CD4-positive, alpha-beta T cell (primary cell): ENCODE data around the gene PGC. TPM values are rescaled to one million over a fixed set of nuclear protein-coding genes. Genes with fewer than 3 reads are reported as not detected.

ENCODE experiments used
- ATAC-seq: fragments of 200-7000 bp; cut with Tn5 transposase; one replicate; pipeline ENCODE4 v1.10.0; 2022; ENCODE audit warnings: mild to moderate bottlenecking; ENCODE audit not compliant: poor library complexity
- CTCF ChIA-PET: fragments of 350-600 bp; sonication (Branson Sonifier 250); formaldehyde crosslinking; loops from one replicate; lab custom pipeline; 2021; ENCODE audit warnings: antibody characterized with exemption, inconsistent platforms; lab: Charles Lee
- POLR2A ChIA-PET: fragments of 350-600 bp; sonication (Branson Sonifier 250); formaldehyde crosslinking; loops from one replicate; lab custom pipeline; 2021; ENCODE audit warnings: antibody characterized with exemption, inconsistent platforms; lab: Charles Lee
- DNase-seq, 14 experiments: peaks; one replicate each; pipeline ENCODE4 v3.0.0-alpha.2; 2013 to 2020; ENCODE audit warnings: mixed read lengths in 2 of 14
- H3K27ac ChIP-seq, 2 donors: one replicate each; pipeline versions ENCODE4 v1.5.1 to v1.7.0; 2013; ENCODE audit warnings: low read length in 2 of 2, low read depth in 1 of 2, mild to moderate bottlenecking in 1 of 2
- H3K27me3 ChIP-seq, 2 experiments: 1 replicate in 1 of 2; 2 replicates in 1 of 2; pipeline versions ENCODE4 v1.6.1 to v1.7.0; 2013; ENCODE audit warnings: low read length in 2 of 2, control low read depth in 1 of 2, mild to moderate bottlenecking in 1 of 2, moderate library complexity in 1 of 2; ENCODE audit not compliant: insufficient read depth in 2 of 2, control insufficient read depth in 1 of 2
- H3K36me3 ChIP-seq: one replicate; pipeline ENCODE4 v1.6.1; 2013; ENCODE audit warnings: low read length, control low read depth; ENCODE audit not compliant: insufficient read depth
- H3K4me1 ChIP-seq: one replicate; pipeline ENCODE4 v1.6.1; 2013; ENCODE audit warnings: low read length, control low read depth; ENCODE audit not compliant: insufficient read depth
- H3K4me3 ChIP-seq: one replicate; pipeline ENCODE4 v1.5.1; 2013; ENCODE audit warnings: mild to moderate bottlenecking, low read length, moderate library complexity
- H3K9me3 ChIP-seq, 2 experiments: 1 replicate in 1 of 2; 2 replicates in 1 of 2; pipeline versions ENCODE4 v1.6.1 to v1.7.0; 2013; ENCODE audit warnings: low read length in 2 of 2, mild to moderate bottlenecking in 2 of 2, control low read depth in 1 of 2, moderate library complexity in 1 of 2; ENCODE audit not compliant: control insufficient read depth in 1 of 2, insufficient read depth in 1 of 2
- H3K27ac Mint-ChIP-seq: one replicate; pipeline ENCODE4 v1.8.0; 2020; ENCODE audit warnings: mixed read lengths
- H3K27me3 Mint-ChIP-seq: one replicate; pipeline ENCODE4 v1.8.0; 2021; ENCODE audit warnings: mixed read lengths
- H3K36me3 Mint-ChIP-seq: one replicate; pipeline ENCODE4 v1.8.0; 2021; ENCODE audit warnings: low read depth, mixed read lengths
- H3K4me1 Mint-ChIP-seq: one replicate; pipeline ENCODE4 v1.8.0; 2021; ENCODE audit warnings: low read depth, mixed read lengths
- H3K4me3 Mint-ChIP-seq: one replicate; pipeline ENCODE4 v1.8.0; 2020; ENCODE audit warnings: mild to moderate bottlenecking, mixed read lengths
- H3K9me3 Mint-ChIP-seq: one replicate; pipeline ENCODE4 v1.8.0; 2020; ENCODE audit warnings: mixed read lengths
- CTCF ChIP-seq: fragments of 200-600 bp; IDR thresholded peaks from one replicate; pipeline ENCODE4 v1.8.0; 2022; ENCODE audit warnings: antibody characterized with exemption, mild to moderate bottlenecking
- intact Hi-C, 2 experiments: fragments of 100-400 bp; cut with DNase I in 1 of 2; cut with micrococcal nuclease in 1 of 2; formaldehyde crosslinking; loops; one replicate each; pipeline versions ENCODE4 v1.15.1 to v1.9.0; 2023 to 2025; cut with DNase I, micrococcal nuclease
- total RNA-seq, 174 experiments: library from RNA in 2 of 174; stranded (reverse) in 2 of 174; gene quantifications; one replicate each; pipeline ENCODE4 v1.2.3 and lab custom pipeline; 2021 to 2026

Gene PGC
- total RNA-seq, 2 experiments from 2014 or later, result not detected

- H3K4me3 Mint-ChIP-seq, result peak overlapping the region; percentile 1
- peak overlapping the region in 1 of 2 donors; percentile 3 for H3K27ac ChIP-seq
- H3K36me3 ChIP-seq, result peaks cover 6% of the 10 kb centered on the region
- H3K27me3 ChIP-seq, result no peaks in the 10 kb centered on the region
- no peaks in the 10 kb centered on the region for H3K36me3 Mint-ChIP-seq
- TF ChIP-seq CTCF, result no peak
- H3K9me3 Mint-ChIP-seq, result no peaks in the 10 kb centered on the region
- intact Hi-C loops, result loop anchor here in 1 of 2 experiments (2.0 kb wide), 1 partner anchor 24 kb away; no protein-coding TSS in a partner anchor
- H3K27ac Mint-ChIP-seq, result peak overlapping the region; percentile 25
- POLR2A ChIA-PET, result interaction anchor here (0.9 to 1.6 kb wide), 2 partner anchors 26 to 27 kb away, joined by 3 to 6 read pairs; no protein-coding TSS in a partner anchor
- no peaks in the 10 kb centered on the region for H3K27me3 Mint-ChIP-seq
- H3K4me3 ChIP-seq, result peak overlapping the region; percentile 21
- no peaks in the 10 kb centered on the region for H3K9me3 ChIP-seq
- CTCF ChIA-PET, result interaction anchor here (0.5 to 1.2 kb wide), 3 partner anchors 26 to 533 kb away, joined by 3 to 5 read pairs (median 3); partner anchors contain the start of gene TFEB
- peaks cover 41% of the 10 kb centered on the region for H3K4me1 ChIP-seq
- no peak for ATAC-seq
- DNase-seq, result peak in 2 of 14 experiments; percentile 36 to 48
- H3K4me1 Mint-ChIP-seq, result peaks cover 38% of the 10 kb centered on the region
Measured at GRCh38 chr6:41706876-41707564, 40.2 kb downstream of the PGC start.

DNA sequence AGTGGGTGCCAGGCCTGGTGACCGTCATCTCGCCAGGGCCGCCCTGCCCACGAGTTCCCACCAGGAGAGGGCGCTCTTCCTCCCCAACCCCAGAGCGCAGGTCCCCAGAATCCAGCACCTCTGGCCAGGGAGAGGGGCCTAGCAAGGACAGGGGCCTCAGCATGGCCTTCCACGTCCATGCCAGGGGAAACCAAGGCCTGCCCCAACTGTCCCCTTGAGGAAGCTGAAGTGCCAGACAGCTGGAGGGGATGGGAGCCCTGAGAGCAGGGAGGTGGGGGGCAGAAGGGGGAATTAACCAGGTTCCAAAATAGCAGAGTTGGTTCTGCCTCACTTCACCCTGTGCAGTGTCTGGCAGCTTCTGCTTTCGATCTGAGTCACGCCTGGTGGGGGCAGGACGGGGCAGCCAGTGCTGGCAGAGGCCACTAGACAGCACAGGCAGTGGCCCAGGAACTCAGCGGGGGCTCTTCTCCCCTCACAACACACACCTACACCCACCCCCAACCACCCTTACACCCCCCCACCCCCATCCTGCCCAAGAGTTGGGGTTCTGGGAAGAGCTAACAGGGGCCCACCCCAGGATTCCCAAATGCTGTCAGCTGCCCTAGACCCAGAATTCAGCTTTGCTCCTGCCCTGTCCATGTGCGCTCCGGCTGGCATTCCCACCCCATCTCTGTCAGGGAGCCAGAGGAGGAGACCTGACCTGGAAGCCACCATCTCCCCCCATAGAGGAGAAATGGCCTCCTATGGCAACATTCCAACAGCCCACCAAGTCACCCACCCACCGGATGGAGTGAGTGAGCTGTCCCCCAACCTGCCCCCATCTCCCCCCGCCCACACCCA lies 41.0 kb downstream of the PGC start:
- peak in 12 of 14 experiments; percentile 15 to 75 (median 30) for DNase-seq
- no peaks in the 10 kb centered on the region for H3K27me3 Mint-ChIP-seq
- ChIA-PET CTCF (interaction anchor here (0.5 to 1.5 kb wide), 3 partner anchors 26 to 532 kb away, joined by 3 to 5 read pairs (median 5); no protein-coding TSS in a partner anchor), POLR2A (interaction anchor here (0.9 to 1.6 kb wide), 2 partner anchors 27 to 28 kb away, joined by 3 to 6 read pairs; no protein-coding TSS in a partner anchor)
- H3K4me3 Mint-ChIP-seq, result no peak overlapping the region
- intact Hi-C loops, result loop anchor here in 1 of 2 experiments (2.0 kb wide), 1 partner anchor 25 kb away; no protein-coding TSS in a partner anchor
- no peaks in the 10 kb centered on the region for H3K36me3 Mint-ChIP-seq
- H3K9me3 Mint-ChIP-seq, result no peaks in the 10 kb centered on the region
- Histone ChIP-seq H3K4me3 (no peak overlapping the region), H3K36me3 (peaks cover 6% of the 10 kb centered on the region), H3K27me3 (no peaks in the 10 kb centered on the region), H3K9me3 (no peaks in the 10 kb centered on the region), H3K27ac (no peak overlapping the region), H3K4me1 (peaks cover 41% of the 10 kb centered on the region)
- no peak for TF ChIP-seq CTCF
- ATAC-seq, result peak; percentile 50
- H3K27ac Mint-ChIP-seq, result peak overlapping the region; percentile 25
- H3K4me1 Mint-ChIP-seq, result peaks cover 38% of the 10 kb centered on the region

- peaks cover 38% of the 10 kb centered on the region for H3K4me1 Mint-ChIP-seq
- no peak overlapping the region for H3K4me3 Mint-ChIP-seq
- CTCF ChIA-PET, result interaction anchor here (1.2 to 1.5 kb wide), 2 partner anchors 27 to 29 kb away, joined by 5 read pairs; no protein-coding TSS in a partner anchor
Measured at GRCh38 chr6:41705311-41705995, 41.7 kb downstream of the PGC start.

More at GRCh38 chr6:41705311-41705995, 41.7 kb downstream of the PGC start:
- Histone ChIP-seq H3K4me1 (peaks cover 41% of the 10 kb centered on the region), H3K27ac (no peak overlapping the region), H3K9me3 (no peaks in the 10 kb centered on the region), H3K27me3 (no peaks in the 10 kb centered on the region), H3K36me3 (peaks cover 6% of the 10 kb centered on the region), H3K4me3 (no peak overlapping the region)
- H3K27ac Mint-ChIP-seq, result no peak overlapping the region
- POLR2A ChIA-PET, result interaction anchor here (1.6 kb wide), 1 partner anchor 29 kb away, joined by 6 read pairs; no protein-coding TSS in a partner anchor
- ATAC-seq (no peak), DNase-seq (no peak)
- no peaks in the 10 kb centered on the region for H3K27me3 Mint-ChIP-seq
- TF ChIP-seq CTCF, result no peak
- no peaks in the 10 kb centered on the region for H3K9me3 Mint-ChIP-seq
- intact Hi-C loops, result no loop called here
- no peaks in the 10 kb centered on the region for H3K36me3 Mint-ChIP-seq
